Natural killer cell (primary cell): ENCODE results near the gene PIK3CD. TPM values are rescaled to one million over a fixed set of nuclear protein-coding genes. Genes with fewer than 3 reads are reported as not detected.
"Not testable (repeated sequence)": the region's sequence is repeated elsewhere in the genome, so short reads cannot be mapped to it uniquely, and the experiment has no call there.

ENCODE experiments used
- ATAC-seq, 3 donors: fragments of 150-1000 bp in 2 of 3; fragments of 200-7000 bp in 1 of 3; cut with Tn5 transposase; 1 replicate in 1 of 3; 2 replicates in 2 of 3; pipeline ENCODE4 v1.10.0; 2021; ENCODE audit warnings: mild to moderate bottlenecking in 2 of 3, moderate library complexity in 2 of 3
- DNase-seq, 2 donors: peaks; one replicate each; pipeline versions ENCODE4 v3.0.0 to v3.0.0-alpha.2; 2013 to 2021; ENCODE audit warnings: mixed read lengths in 1 of 2
- H3K27ac ChIP-seq: one replicate; pipeline ENCODE4 v1.5.1; 2013; ENCODE audit warnings: mild to moderate bottlenecking, low read length
- H3K27me3 ChIP-seq: one replicate; pipeline ENCODE4 v1.6.1; 2013; ENCODE audit warnings: low read length; ENCODE audit not compliant: control insufficient read depth, insufficient read depth
- H3K36me3 ChIP-seq: one replicate; pipeline ENCODE4 v1.6.1; 2013; ENCODE audit warnings: low read length; ENCODE audit not compliant: control insufficient read depth, insufficient read depth
- H3K4me1 ChIP-seq: one replicate; pipeline ENCODE4 v1.6.1; 2013; ENCODE audit warnings: low read length; ENCODE audit not compliant: control insufficient read depth, insufficient read depth
- H3K4me3 ChIP-seq: one replicate; pipeline ENCODE4 v1.5.1; 2013; ENCODE audit warnings: low read length
- H3K9me3 ChIP-seq: one replicate; pipeline ENCODE4 v1.6.1; 2013; ENCODE audit warnings: low read length; ENCODE audit not compliant: control insufficient read depth, insufficient read depth
- H3K27ac Mint-ChIP-seq, 2 donors: one replicate each; pipeline ENCODE4 v1.8.0; 2022; ENCODE audit warnings: mild to moderate bottlenecking in 2 of 2, mixed read lengths in 2 of 2, moderate library complexity in 1 of 2
- H3K27me3 Mint-ChIP-seq, 2 donors: one replicate each; pipeline ENCODE4 v1.8.0; 2022; ENCODE audit warnings: low read depth in 2 of 2, mixed read lengths in 2 of 2
- H3K36me3 Mint-ChIP-seq: one replicate; pipeline ENCODE4 v1.8.0; 2022; ENCODE audit warnings: mixed read lengths
- H3K4me1 Mint-ChIP-seq, 2 donors: one replicate each; pipeline ENCODE4 v1.8.0; 2022; ENCODE audit warnings: mixed read lengths in 2 of 2
- H3K4me3 Mint-ChIP-seq: one replicate; pipeline ENCODE4 v1.8.0; 2022; ENCODE audit warnings: mild to moderate bottlenecking, moderate library complexity, mixed read lengths
- H3K9me3 Mint-ChIP-seq, 2 donors: one replicate each; pipeline ENCODE4 v1.8.0; 2022; ENCODE audit warnings: mixed read lengths in 2 of 2
- CTCF ChIP-seq: fragments of 200-600 bp; IDR thresholded peaks from one replicate; pipeline ENCODE4 v1.8.0; 2022; ENCODE audit warnings: antibody characterized with exemption
- WGBS: methylation state at CpG from one replicate; pipeline ENCODE4 v1.1.7; 2013; ENCODE audit warnings: missing lambda C conversion rate; ENCODE audit not compliant: insufficient coverage; 5-methylcytosine and 5-hydroxymethylcytosine counted together
- intact Hi-C: fragments of 100-400 bp; cut with micrococcal nuclease; formaldehyde crosslinking; loops from one replicate; pipeline ENCODE4 v1.14.2; 2022
- total RNA-seq, 4 donors: library from RNA; stranded (reverse); fragments of 120-200 nt in 1 of 4; gene quantifications; one replicate each; pipeline versions ENCODE4 v1.2.3 to v1.2.4, GENCODE V29; 2013 to 2022

Gene PIK3CD
- total RNA-seq, 3 donors from 2014 or later (not counting 1 experiment from before 2014, with no cell fraction given) = 171 to 240 (median 198) TPM

GRCh38 chr1:9671377-9672140 lies 20.0 kb downstream of the PIK3CD start:
- H3K27ac Mint-ChIP-seq = peak overlapping the region; percentile 79 to 85
- intact Hi-C loops = no loop called here
- H3K4me3 ChIP-seq = no peak overlapping the region
- H3K27ac ChIP-seq = no peak overlapping the region
- no peaks in the 10 kb centered on the region for H3K27me3 ChIP-seq
- peaks cover 67% of the 10 kb centered on the region for H3K4me1 ChIP-seq
- ATAC-seq (no peak), DNase-seq (no peak)
- no peak for TF ChIP-seq CTCF
- H3K27me3 Mint-ChIP-seq = no peaks in the 10 kb centered on the region
- peaks cover 46% of the 10 kb centered on the region for H3K36me3 ChIP-seq
- no peaks in the 10 kb centered on the region for H3K9me3 ChIP-seq
- no peaks in the 10 kb centered on the region for H3K36me3 Mint-ChIP-seq
- 82% methylated on average over 7 of the region's 8 CpGs for WGBS
- H3K4me3 Mint-ChIP-seq = no peak overlapping the region
- H3K9me3 Mint-ChIP-seq = no peaks in the 10 kb centered on the region
- H3K4me1 Mint-ChIP-seq = peaks cover 49 to 62% of the 10 kb centered on the region in 2 donors

- Mint-ChIP-seq H3K27me3 (no peaks in the 10 kb centered on the region), H3K4me3 (no peak overlapping the region), H3K27ac (peak overlapping the region; percentile 74 to 79), H3K36me3 (no peaks in the 10 kb centered on the region), H3K4me1 (peaks cover 57 to 71% of the 10 kb centered on the region in 2 donors), H3K9me3 (no peaks in the 10 kb centered on the region)
- Histone ChIP-seq H3K9me3 (no peaks in the 10 kb centered on the region), H3K27ac (no peak overlapping the region), H3K4me3 (no peak overlapping the region), H3K27me3 (no peaks in the 10 kb centered on the region), H3K4me1 (peaks cover 71% of the 10 kb centered on the region), H3K36me3 (peaks cover 45% of the 10 kb centered on the region)
- no peak for DNase-seq
- WGBS = 78% methylated on average over 5 of the region's 5 CpGs
- TF ChIP-seq CTCF = no peak
- intact Hi-C loops = no loop called here
- no peak for ATAC-seq
Measured at GRCh38 chr1:9672444-9672843, 20.9 kb downstream of the PIK3CD start.

GRCh38 chr1:9675393-9675792 lies 23.9 kb downstream of the PIK3CD start:
- H3K27me3 Mint-ChIP-seq = no peaks in the 10 kb centered on the region
- 100% methylated on average over 1 of the region's 3 CpGs for WGBS
- no peak for TF ChIP-seq CTCF
- Histone ChIP-seq H3K36me3 (peaks cover 38% of the 10 kb centered on the region), H3K27ac (no peak overlapping the region), H3K9me3 (no peaks in the 10 kb centered on the region), H3K27me3 (no peaks in the 10 kb centered on the region), H3K4me1 (peaks cover 79% of the 10 kb centered on the region), H3K4me3 (no peak overlapping the region)
- H3K36me3 Mint-ChIP-seq = no peaks in the 10 kb centered on the region
- H3K9me3 Mint-ChIP-seq = no peaks in the 10 kb centered on the region
- no peak overlapping the region for H3K4me3 Mint-ChIP-seq
- intact Hi-C loops = no loop called here
- H3K4me1 Mint-ChIP-seq = peaks cover 60 to 71% of the 10 kb centered on the region in 2 donors
- ATAC-seq (no peak), DNase-seq (no peak)
- H3K27ac Mint-ChIP-seq = peak overlapping the region in 1 of 2 donors; percentile 86

- Mint-ChIP-seq H3K27ac (peak overlapping the region; percentile 86 to 89), H3K4me1 (peaks cover 63 to 76% of the 10 kb centered on the region in 2 donors)
- DNase-seq, H3K27me3 ChIP-seq, H3K4me3 ChIP-seq, H3K9me3 ChIP-seq, H3K36me3 Mint-ChIP-seq, H3K27ac ChIP-seq, intact Hi-C loops, ATAC-seq, H3K4me3 Mint-ChIP-seq, H3K27me3 Mint-ChIP-seq, H3K9me3 Mint-ChIP-seq: not testable (repeated sequence)
- 97% methylated on average over 7 of the region's 7 CpGs for WGBS
- Histone ChIP-seq H3K4me1 (peaks cover 81% of the 10 kb centered on the region), H3K36me3 (peaks cover 39% of the 10 kb centered on the region)
Measured at GRCh38 chr1:9676128-9676527, 24.6 kb downstream of the PIK3CD start.
